Neural cell (in vitro differentiated cells): ENCODE data around the gene KCTD15. TPM values are rescaled to one million over a fixed set of nuclear protein-coding genes. Genes with fewer than 3 reads are reported as not detected.

Experiments used
- H2AFZ ChIP-seq: fragments of 200-600, 300-800 bp; sonication (generic), shearing (Covaris generic); 2 replicates; pipeline ENCODE4 v1.6.0; 2014; ENCODE audit warnings: low read depth, mild to moderate bottlenecking, antibody characterized with exemption, low read length, moderate library complexity
- H3F3A ChIP-seq: fragments of 200-600 bp; shearing (Covaris generic); 2 replicates; pipeline ENCODE4 v1.6.1; 2016; ENCODE audit warnings: mild to moderate bottlenecking, moderate library complexity, mixed read lengths, antibody characterized with exemption, low read length; ENCODE audit not compliant: insufficient read depth, poor library complexity, severe bottlenecking
- H3K27ac ChIP-seq: fragments of 200-600, 300-800 bp; sonication (generic), shearing (Covaris generic); 2 replicates; pipeline ENCODE4 v1.5.1; 2014; ENCODE audit warnings: mild to moderate bottlenecking, low read length, moderate library complexity
- H3K27me3 ChIP-seq: fragments of 300-800, 200-600 bp; sonication (generic), shearing (Covaris generic); 2 replicates; pipeline ENCODE4 v1.6.0; 2014; ENCODE audit warnings: mild to moderate bottlenecking, low read depth, low read length, moderate library complexity; ENCODE audit not compliant: insufficient read depth
- H3K36me3 ChIP-seq: fragments of 300-800, 200-600 bp; sonication (generic), shearing (Covaris generic); 2 replicates; pipeline ENCODE4 v1.5.1; 2014; ENCODE audit warnings: mild to moderate bottlenecking, antibody characterized with exemption, low read length, moderate library complexity; ENCODE audit not compliant: insufficient read depth
- H3K4me2 ChIP-seq: fragments of 300-800, 200-600 bp; sonication (generic), shearing (Covaris generic); 2 replicates; pipeline ENCODE4 v1.6.0; 2014; ENCODE audit warnings: mild to moderate bottlenecking, low read length
- H3K4me3 ChIP-seq: fragments of 300-800, 200-600 bp; sonication (generic), shearing (Covaris generic); 2 replicates; pipeline ENCODE4 v1.5.1; 2014; ENCODE audit warnings: mild to moderate bottlenecking, low read length, moderate library complexity
- H3K79me2 ChIP-seq: fragments of 200-600 bp; shearing (Covaris generic); replicated peaks from 2 replicates; pipeline ENCODE4 v1.6.0; 2014; ENCODE audit warnings: mild to moderate bottlenecking, low read length, moderate library complexity; ENCODE audit not compliant: insufficient read depth
- H3K9ac ChIP-seq: fragments of 300-800, 200-600 bp; sonication (generic), shearing (Covaris generic); 2 replicates; pipeline ENCODE4 v1.6.1; 2016; ENCODE audit warnings: mild to moderate bottlenecking, low read length, mixed read lengths
- H3K9me2 ChIP-seq: fragments of 200-600 bp; shearing (Covaris generic); 2 replicates; pipeline ENCODE4 v1.6.1; 2016; ENCODE audit warnings: mild to moderate bottlenecking, low read length, mixed read lengths; ENCODE audit not compliant: insufficient read depth
- H3K9me3 ChIP-seq: fragments of 200-600, 300-800 bp; sonication (generic), shearing (Covaris generic); 2 replicates; pipeline ENCODE4 v1.6.1; 2016; ENCODE audit warnings: mild to moderate bottlenecking, mixed run types, low read length, moderate library complexity, mixed read lengths
- H4K20me1 ChIP-seq: fragments of 200-600 bp; shearing (Covaris generic); 2 replicates; pipeline ENCODE4 v1.6.1; 2016; ENCODE audit warnings: mild to moderate bottlenecking, mixed run types; ENCODE audit not compliant: insufficient read depth
- EP300 ChIP-seq: fragments of 450-650 bp; conservative IDR thresholded peaks from 2 replicates; pipeline ENCODE4 v1.6.1; 2014; ENCODE audit warnings: antibody characterized with exemption, mild to moderate bottlenecking, moderate library complexity; ENCODE audit not compliant: poor library complexity, severe bottlenecking
- EZH2 ChIP-seq: fragments of 200-600, 300-800 bp; shearing (Covaris generic), sonication (generic); IDR thresholded peaks from 2 replicates; pipeline ENCODE4 v1.6.1; 2014; ENCODE audit warnings: antibody characterized with exemption, low read length, borderline replicate concordance, mild to moderate bottlenecking; ENCODE audit not compliant: insufficient read depth, poor library complexity, severe bottlenecking
- MXI1 ChIP-seq: fragments of 450-650 bp; conservative IDR thresholded peaks from 2 replicates; pipeline ENCODE4 v1.6.1; 2014; ENCODE audit warnings: antibody characterized with exemption, mild to moderate bottlenecking; ENCODE audit not compliant: poor library complexity, severe bottlenecking
- POLR2AphosphoS5 ChIP-seq: IDR thresholded peaks from 2 replicates; pipeline ENCODE4 v1.6.1; 2012
- RAD21 ChIP-seq: fragments of 450-650 bp; conservative IDR thresholded peaks from 2 replicates; pipeline ENCODE4 v1.6.1; 2014; ENCODE audit warnings: antibody characterized with exemption, mild to moderate bottlenecking, moderate library complexity
- SMC3 ChIP-seq: fragments of 450-650 bp; conservative IDR thresholded peaks from 2 replicates; pipeline ENCODE4 v1.6.1; 2014; ENCODE audit warnings: antibody characterized with exemption, mild to moderate bottlenecking, moderate library complexity; ENCODE audit not compliant: poor library complexity
- TAF1 ChIP-seq: IDR thresholded peaks from 2 replicates; pipeline ENCODE4 v1.6.1; 2012; ENCODE audit warnings: low read depth
- polyA plus RNA-seq: library from polyadenylated mRNA; depleted of rRNA; stranded (reverse); fragments of >200 nt; gene quantifications from 2 replicates; pipeline ENCODE4 v1.2.3, GENCODE V29; 2014
- TF ChIP-seq, protein P1 (sequence below): fragments of 450-650 bp; IDR thresholded peaks from 2 replicates; pipeline ENCODE4 v1.5.1; 2014; ENCODE audit warnings: antibody characterized with exemption, mild to moderate bottlenecking, moderate library complexity; ENCODE audit not compliant: poor library complexity, severe bottlenecking
- TF ChIP-seq, protein P2 (sequence below): IDR thresholded peaks from 2 replicates; pipeline ENCODE4 v1.6.1; 2012; ENCODE audit warnings: borderline replicate concordance

The KCTD15 gene
- polyA plus RNA-seq, 1 donor from 2014 or later: 67.9 TPM

DNA sequence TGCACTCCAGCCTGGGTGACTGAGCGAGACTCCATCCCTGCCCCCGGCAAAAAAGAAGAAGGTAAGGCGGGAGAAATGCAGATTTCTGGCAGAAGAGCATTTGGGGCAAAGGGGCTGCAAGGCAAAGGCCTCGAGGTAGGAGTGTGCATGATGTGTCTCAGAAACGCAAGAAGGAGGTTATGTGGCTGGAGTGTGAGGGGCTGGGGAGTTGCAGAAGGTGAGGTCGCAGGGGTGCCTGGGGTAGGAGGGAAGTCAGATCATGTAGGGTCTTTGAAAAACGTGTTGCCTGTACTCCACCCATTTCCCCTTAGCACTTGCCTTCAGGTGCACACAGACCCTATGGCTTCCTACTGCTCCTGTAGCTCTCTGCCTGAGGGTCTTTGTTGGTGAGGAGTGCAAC, 29.9 kb downstream of the KCTD15 start:
- no peaks in the 10 kb centered on the region for H3F3A ChIP-seq
- H3K9me2 ChIP-seq: no peaks in the 10 kb centered on the region
- no peaks in the 10 kb centered on the region for H3K27me3 ChIP-seq
- H2AFZ ChIP-seq: no peak overlapping the region
- H3K27ac ChIP-seq: no peak overlapping the region
- H3K36me3 ChIP-seq: no peaks in the 10 kb centered on the region
- no peaks in the 10 kb centered on the region for H3K9me3 ChIP-seq
- H3K4me2 ChIP-seq: no peak overlapping the region
- H4K20me1 ChIP-seq: no peaks in the 10 kb centered on the region
- TF ChIP-seq MXI1: no peak
- TF ChIP-seq RAD21: no peak
- TF ChIP-seq SMC3: no peak
- no peak for TF ChIP-seq POLR2AphosphoS5
- no peak for TF ChIP-seq EP300
- TF ChIP-seq TAF1: no peak
- TF ChIP-seq, protein P1, sequence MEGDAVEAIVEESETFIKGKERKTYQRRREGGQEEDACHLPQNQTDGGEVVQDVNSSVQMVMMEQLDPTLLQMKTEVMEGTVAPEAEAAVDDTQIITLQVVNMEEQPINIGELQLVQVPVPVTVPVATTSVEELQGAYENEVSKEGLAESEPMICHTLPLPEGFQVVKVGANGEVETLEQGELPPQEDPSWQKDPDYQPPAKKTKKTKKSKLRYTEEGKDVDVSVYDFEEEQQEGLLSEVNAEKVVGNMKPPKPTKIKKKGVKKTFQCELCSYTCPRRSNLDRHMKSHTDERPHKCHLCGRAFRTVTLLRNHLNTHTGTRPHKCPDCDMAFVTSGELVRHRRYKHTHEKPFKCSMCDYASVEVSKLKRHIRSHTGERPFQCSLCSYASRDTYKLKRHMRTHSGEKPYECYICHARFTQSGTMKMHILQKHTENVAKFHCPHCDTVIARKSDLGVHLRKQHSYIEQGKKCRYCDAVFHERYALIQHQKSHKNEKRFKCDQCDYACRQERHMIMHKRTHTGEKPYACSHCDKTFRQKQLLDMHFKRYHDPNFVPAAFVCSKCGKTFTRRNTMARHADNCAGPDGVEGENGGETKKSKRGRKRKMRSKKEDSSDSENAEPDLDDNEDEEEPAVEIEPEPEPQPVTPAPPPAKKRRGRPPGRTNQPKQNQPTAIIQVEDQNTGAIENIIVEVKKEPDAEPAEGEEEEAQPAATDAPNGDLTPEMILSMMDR: no peak
- TF ChIP-seq, protein P2, sequence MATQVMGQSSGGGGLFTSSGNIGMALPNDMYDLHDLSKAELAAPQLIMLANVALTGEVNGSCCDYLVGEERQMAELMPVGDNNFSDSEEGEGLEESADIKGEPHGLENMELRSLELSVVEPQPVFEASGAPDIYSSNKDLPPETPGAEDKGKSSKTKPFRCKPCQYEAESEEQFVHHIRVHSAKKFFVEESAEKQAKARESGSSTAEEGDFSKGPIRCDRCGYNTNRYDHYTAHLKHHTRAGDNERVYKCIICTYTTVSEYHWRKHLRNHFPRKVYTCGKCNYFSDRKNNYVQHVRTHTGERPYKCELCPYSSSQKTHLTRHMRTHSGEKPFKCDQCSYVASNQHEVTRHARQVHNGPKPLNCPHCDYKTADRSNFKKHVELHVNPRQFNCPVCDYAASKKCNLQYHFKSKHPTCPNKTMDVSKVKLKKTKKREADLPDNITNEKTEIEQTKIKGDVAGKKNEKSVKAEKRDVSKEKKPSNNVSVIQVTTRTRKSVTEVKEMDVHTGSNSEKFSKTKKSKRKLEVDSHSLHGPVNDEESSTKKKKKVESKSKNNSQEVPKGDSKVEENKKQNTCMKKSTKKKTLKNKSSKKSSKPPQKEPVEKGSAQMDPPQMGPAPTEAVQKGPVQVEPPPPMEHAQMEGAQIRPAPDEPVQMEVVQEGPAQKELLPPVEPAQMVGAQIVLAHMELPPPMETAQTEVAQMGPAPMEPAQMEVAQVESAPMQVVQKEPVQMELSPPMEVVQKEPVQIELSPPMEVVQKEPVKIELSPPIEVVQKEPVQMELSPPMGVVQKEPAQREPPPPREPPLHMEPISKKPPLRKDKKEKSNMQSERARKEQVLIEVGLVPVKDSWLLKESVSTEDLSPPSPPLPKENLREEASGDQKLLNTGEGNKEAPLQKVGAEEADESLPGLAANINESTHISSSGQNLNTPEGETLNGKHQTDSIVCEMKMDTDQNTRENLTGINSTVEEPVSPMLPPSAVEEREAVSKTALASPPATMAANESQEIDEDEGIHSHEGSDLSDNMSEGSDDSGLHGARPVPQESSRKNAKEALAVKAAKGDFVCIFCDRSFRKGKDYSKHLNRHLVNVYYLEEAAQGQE: no peak
- no peak for TF ChIP-seq EZH2
- no peaks in the 10 kb centered on the region for H3K79me2 ChIP-seq
- no peak overlapping the region for H3K4me3 ChIP-seq
- H3K9ac ChIP-seq: no peak overlapping the region

DNA sequence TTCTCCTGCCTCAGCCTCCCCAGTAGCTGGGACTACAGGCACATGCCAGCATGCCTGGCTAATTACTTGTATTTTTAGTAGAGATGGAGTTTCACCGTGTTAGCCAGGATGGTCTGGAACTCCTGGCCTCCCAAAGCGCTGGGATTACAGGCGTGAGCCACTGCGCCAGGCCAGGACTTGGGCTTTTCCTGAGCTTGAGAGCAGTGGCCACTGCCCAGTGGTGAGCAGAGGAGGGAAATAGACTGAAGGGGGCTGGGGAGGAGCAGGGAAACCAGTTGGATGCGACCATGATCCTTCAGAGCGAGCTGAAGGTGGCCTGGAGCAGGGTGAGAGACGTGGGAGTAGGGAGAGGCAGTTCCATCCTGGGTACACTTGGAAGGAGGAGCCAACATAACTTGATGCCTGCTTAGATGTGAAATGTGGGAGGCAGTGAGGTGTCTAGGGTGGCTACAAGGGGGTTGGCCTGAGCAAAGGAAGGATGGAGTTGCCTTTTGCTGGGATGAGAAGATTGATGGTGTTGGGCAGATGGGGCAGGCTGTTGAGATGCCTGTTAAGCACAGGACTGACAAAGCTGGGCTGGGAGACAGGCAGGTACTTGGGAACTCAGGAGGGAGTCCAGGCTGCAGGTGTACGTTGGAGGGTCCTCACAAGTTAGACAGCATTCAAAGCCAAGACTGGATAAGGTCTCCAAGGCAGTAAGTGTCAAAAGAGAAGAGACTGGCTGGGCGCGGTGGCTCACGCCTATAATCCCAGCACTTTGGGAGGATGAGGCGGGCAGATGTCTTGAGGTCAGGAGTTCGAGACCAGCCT, 31.8 kb downstream of the KCTD15 start:
- Histone ChIP-seq H3K9ac (no peak overlapping the region), H3K36me3 (no peaks in the 10 kb centered on the region), H3K4me2 (no peak overlapping the region), H4K20me1 (no peaks in the 10 kb centered on the region), H3K79me2 (no peaks in the 10 kb centered on the region), H3K9me3 (no peaks in the 10 kb centered on the region), H3K27me3 (no peaks in the 10 kb centered on the region), H3K27ac (no peak overlapping the region), H3F3A (no peaks in the 10 kb centered on the region), H2AFZ (no peak overlapping the region), H3K9me2 (no peaks in the 10 kb centered on the region), H3K4me3 (no peak overlapping the region)
- no peak for TF ChIP-seq EP300
